ENCODE data around the gene SIX5. TPM values are rescaled to one million over a fixed set of nuclear protein-coding genes. Genes with fewer than 3 reads are reported as not detected.
"Not testable (repeated sequence)": the region's sequence is repeated elsewhere in the genome, so short reads cannot be mapped to it uniquely, and the experiment has no call there.

SIX5 gene
- polyA plus RNA-seq (2012; ENCODE audit: insufficient read depth, insufficient read length) = 3.6 TPM

DNA sequence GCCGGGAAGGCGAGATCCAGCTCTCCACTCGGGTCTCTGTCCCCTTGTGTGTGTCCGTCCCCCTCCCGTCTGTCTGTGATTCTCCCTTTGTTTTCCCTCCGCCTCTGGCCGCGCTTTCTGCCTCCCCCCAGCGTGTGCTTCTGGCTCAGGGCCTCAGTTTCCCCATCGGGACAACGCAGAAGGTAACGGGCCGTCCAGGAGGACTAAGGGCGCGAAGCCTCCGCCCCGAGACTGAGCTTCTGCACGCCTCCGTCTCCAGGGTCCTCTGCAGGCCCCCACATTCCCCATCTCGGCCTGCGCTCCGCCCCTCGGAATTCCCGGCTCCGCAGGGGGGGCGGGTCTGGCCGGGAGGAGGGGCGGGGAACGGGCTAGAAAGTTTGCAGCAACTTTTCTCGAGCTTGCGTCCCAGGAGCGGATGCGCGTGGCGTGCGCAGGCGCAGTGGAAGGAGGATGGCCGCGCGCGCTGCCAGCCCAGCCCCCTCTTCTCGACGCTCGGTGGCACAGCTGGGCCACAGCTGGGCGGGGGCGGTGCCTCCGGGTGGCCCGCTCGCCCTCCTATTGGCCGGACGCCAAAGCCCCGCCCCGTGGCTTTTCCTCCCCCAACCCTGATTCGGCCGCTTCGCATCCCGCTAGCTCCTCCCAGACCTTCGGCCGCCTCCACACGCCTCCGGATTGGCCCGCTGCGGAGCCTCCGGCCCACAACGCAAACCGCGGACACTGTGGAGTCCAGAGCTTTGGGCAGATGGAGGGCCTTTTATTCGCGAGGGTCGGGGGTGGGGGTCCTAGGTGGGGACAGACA is at the start of gene SIX5:
Gene SIX5 (minus strand): TSS at position 269 of the 799 bp plus-strand sequence. CDS start 408 bp downstream, outside the sequence.
- peak; percentile 93 for DNase-seq (ENCODE audit: low read depth, low spot score)
- peak within 1 kb of the TSS; percentile 86 for H3K4me3 ChIP-seq (ENCODE audit: low read length)

DNA sequence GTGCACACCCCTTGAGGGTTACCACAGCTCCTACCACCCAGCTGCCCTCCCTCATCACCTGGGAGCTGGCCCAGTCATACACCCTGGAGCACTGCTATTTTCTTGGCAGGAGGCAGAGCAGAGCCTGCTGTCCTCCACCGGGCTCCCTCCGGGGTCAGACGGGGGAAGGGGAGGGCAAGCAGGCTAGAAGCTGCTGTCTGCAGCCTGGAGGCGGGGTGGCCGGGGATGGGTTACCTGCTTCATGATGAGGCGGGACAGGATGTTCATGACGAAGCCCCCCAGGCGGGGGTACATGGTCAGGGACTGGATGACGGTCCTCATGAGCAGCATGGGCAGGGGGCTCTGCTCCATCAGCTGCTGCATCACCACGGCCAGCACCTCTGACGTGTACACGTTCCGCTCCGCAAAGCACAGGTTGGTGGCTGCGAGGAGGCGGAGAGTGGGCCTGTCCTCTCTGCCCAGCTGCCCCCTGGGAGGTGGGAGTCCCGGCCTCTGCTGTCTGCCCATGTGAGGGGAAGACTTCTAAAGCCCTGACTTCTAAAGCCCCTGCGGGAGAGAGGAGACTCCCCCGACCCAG is 48.8 kb upstream of the SIX5 start:
- no peak for DNase-seq (ENCODE audit: low read depth, low spot score)
- no peak overlapping the region for H3K4me3 ChIP-seq (ENCODE audit: low read length)

DNA sequence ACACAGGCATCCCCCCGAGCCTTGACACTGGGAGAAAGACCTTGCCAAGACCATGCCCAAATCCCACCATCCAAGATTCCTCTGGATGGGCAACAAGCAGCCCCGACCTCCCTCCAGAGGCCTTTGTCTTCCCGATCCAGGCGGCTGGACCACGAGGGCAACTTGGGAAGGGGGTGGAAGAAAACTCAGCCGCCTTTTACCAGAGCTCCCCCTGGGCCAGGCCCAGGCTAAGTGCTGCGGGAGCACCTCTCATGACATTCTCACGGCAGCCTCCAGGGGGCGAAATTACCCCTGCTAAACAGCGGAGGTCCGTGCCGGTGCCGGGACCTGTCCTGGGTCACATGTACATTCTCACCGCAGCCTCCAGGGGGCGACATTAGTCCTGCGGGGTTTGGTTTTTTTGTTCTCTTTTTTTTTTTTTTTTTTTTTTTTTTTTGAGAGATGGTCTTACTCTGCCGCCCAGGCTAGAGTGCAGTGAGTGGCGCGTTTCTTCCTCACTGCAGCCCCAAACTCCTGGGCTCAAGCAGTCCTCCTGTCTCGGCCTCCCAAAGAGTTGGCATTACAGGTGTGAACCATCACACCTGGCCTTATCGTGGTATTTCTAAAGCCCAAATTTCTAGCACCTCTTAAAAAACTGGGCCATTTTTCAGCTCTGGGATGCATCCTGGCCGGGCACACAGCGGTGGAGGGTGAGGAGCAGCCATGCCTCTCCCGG is 48.1 kb upstream of the SIX5 start:
- no peak overlapping the region for H3K4me3 ChIP-seq (ENCODE audit: low read length)
- peak; percentile 93 for DNase-seq (ENCODE audit: low read depth, low spot score)

DNA sequence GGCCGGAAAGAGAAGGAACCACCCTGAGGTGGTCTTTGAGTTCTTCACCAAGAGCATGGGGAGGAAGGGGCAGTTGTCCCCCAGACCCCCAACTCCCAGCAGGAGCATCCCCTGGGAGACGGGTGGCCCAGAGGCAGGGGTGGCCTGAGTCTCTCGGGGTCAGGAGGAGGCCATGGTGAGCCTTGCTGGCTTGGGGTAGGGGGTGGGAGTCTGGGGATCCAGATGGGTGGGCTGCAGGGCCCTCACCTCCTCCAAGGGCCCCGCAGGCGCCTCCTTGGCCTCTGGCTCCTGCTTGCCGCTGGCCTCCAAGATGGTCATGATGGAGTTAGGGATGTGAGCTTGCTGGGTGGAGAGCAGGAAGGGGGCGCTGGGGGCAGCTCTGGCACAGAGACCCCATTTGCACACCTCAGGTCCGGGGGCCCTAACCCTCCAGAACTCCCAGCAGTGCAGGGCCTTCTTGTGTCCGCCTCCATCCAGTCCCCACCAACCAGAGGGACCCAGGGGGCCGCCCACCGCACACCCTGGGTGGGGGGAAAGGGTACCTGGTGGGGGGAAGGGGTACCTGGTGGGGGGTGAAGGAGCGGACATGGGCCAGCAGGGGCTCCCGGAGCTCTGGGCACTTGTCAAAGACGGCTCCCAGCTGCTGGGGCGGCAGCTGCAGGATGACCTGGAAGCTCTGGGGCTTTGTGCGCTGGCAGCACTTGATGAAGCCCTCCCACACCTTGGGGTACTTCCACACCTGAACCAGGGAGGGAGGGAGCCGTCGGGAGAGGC is 47.4 kb upstream of the SIX5 start:
- no peak overlapping the region for H3K4me3 ChIP-seq (ENCODE audit: low read length)
- DNase-seq (ENCODE audit: low read depth, low spot score) = no peak

DNA sequence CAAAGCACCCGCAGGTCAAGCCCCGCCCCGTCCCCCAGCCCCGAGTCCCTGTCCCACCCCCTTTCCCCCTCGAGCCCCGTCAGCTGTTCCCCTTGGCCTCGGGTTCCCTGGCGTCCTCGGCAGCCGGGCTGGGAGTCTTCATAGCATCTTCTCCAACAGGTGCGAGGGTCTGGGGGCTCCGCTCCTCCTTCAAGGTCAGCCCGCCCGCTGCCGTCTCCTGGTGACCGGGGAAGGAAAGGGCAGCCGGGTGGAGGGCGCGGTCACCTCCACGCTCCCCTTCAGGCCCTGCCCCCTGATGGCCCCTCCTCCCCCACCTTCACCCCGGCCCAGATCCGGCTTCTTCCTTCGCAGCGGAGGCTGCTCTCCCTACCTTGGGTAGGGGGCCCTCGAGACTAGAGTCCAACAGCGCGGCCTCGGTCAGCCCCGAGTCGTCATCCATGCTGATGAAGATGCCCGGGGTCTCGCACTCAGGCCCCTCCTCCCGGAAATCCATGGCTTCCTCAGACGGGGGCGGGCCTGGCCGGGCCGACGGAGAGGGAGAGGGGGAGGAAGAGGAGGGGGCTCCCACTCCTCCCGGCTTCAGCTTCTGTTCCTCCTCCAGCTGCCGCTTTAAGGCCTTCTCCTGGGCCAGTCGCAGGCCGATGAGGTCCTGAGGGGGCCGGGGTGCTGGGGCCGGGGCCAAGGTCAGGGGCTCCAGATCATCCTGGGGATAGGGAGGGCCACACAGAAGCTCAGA is 46.6 kb upstream of the SIX5 start:
- no peak for DNase-seq (ENCODE audit: low read depth, low spot score)
- H3K4me3 ChIP-seq (ENCODE audit: low read length) = no peak overlapping the region

DNA sequence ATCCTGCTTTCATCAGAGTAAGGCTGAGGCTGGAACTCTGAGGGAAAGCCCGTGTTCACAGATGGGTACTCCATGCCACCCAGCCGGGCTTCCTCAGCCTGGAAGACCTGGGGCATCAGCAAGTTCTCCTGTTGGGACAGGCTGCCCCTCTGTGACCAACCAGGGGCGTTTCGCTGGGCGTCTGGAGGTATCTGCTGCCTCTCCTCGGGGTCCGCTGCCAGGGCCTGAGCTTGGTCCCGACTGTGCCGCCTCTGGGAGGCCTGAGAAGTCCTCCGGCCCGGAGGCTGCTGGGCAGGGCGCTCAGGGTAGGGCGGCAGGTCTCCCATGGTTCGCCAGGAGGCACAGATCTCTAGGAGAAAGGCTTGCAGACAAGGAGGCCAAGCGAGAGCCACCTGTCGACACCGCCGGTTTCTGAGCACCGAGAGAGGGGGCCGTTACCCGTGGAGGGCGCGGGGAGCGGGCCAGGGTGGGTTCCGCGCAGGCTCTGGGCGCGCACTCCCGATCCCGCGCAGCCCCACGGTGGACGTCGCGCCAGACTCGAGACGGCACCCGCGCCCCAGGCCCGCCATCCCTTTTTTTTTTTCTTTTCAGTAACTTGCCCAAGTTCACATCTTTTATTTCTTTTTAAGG is 45.9 kb upstream of the SIX5 start, which contains the start of gene RSPH6A:
Gene RSPH6A (minus strand): TSS at position 458 of the 630 bp plus-strand sequence. CDS start 132 bp downstream, at position 326.
- H3K4me3 ChIP-seq (ENCODE audit: low read length) = no peak within 1 kb of the TSS
- no peak for DNase-seq (ENCODE audit: low read depth, low spot score)

DNA sequence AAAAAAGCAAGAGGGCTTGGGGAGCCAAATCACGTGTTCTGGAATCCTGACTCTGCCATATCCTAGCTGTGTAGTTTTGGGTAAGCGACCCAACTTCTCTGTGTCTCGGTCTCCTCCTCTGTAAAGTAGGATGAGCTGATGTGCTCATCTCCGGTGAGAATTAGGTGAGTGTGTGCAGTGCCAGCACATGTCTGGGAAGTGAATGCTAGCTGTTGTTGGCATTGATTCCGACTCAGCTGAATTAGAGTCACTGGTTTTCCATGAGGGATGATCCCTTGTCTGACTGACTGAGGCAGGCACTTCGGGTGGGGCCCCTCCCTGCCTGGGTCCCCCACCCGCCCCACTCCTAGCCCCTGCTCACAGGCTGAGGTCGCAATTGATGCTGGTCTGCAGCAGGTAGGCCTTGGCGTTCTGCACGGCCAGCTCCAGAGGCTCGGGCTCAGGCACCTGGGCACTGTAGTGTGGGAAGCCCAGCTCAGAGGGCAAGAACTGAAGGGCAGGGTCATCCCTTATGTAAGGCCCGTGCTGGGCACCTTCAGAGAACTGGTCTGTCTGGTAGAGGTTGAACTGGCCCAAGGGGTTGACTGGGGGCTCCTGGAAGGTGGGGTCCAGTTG is 45.2 kb upstream of the SIX5 start:
- DNase-seq (ENCODE audit: low read depth, low spot score) = no peak
- no peak overlapping the region for H3K4me3 ChIP-seq (ENCODE audit: low read length)

DNA sequence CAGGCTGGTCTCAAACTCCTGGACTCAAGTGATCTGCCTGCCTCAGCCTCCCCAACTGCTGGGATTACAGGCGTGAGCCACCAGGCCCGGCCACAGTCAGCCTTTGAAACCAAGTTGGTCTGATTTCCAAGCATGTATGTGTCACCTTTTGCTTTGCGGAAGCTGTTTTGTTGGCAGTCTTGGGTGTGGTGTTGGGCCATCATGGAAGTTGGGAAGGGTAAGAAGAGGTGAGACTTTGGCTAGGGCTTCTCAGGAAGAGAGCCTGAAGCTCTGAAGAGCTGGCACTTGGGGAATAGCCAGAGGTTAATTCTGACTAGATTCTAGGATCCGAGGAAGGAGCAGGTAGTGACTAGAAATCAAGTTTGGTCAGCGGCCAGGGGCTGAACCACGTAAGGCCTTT is 43.2 kb upstream of the SIX5 start:
- no peak for DNase-seq (ENCODE audit: low read depth, low spot score)
- no peak overlapping the region for H3K4me3 ChIP-seq (ENCODE audit: low read length)

DNA sequence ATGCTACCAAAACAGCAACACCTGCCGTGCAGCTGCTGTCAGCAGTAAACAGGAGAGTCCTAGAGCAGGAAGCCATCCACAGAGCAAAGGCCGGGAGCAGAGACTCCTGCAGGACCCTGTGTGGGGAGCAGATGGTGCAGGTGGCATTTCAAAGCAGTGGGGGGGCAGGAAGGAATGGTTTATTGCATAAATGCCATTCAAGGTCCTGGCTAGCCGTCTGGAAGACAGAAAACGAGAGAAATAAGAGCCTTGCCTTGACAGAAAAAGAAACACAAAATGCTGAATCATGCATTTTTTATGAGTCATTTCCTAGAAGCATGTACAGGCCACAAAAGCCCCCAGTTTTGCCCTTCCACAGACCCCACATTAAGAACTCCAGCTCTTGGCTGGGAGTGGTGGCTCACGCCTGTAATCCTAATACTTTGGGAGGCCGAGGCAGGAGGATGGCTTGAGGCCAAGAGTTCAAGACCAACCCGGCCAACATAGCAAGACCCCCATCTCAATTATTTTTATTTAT is 40.6 kb upstream of the SIX5 start:
- DNase-seq (ENCODE audit: low read depth, low spot score) = no peak
- H3K4me3 ChIP-seq (ENCODE audit: low read length) = no peak overlapping the region

DNA sequence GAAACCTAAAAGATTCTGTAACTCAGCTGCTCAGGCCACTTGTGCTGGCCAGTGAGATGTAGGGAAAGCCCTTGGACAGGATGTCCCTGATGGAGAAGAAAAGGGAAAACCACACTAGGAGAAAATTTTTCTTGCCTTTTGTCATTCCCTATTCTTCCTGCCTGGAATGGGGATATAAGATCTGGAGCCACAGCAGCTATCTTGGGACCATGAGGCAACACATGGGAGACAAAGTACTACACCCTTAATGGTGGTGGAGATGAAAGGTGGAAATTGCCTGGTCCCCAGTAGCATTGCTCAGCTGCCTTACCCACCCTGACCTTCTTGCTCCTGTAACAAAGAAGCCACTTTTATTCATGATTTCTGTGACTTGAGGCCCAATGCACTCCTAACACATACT is 36.7 kb upstream of the SIX5 start:
- no peak overlapping the region for H3K4me3 ChIP-seq (ENCODE audit: low read length)

DNA sequence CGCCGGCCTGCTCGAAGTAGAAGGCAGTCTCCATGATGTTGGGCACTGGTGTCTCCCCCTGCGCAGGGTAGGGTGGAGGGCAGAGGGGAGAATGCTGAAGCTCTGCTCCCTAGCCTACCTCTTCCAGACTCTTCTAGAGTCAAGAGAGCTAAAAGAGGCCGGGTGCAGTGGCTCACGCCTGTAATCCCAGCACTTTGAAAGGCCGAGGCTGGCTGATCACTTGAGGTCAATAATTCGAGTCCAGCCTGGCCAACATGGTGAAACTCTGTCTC is 35.8 kb upstream of the SIX5 start:
- H3K4me3 ChIP-seq (ENCODE audit: low read length) = no peak overlapping the region
- DNase-seq (ENCODE audit: low read depth, low spot score) = no peak

More for the DNA sequence above, 36.7 kb upstream of the SIX5 start:
- DNase-seq (ENCODE audit: low read depth, low spot score) = no peak

DNA sequence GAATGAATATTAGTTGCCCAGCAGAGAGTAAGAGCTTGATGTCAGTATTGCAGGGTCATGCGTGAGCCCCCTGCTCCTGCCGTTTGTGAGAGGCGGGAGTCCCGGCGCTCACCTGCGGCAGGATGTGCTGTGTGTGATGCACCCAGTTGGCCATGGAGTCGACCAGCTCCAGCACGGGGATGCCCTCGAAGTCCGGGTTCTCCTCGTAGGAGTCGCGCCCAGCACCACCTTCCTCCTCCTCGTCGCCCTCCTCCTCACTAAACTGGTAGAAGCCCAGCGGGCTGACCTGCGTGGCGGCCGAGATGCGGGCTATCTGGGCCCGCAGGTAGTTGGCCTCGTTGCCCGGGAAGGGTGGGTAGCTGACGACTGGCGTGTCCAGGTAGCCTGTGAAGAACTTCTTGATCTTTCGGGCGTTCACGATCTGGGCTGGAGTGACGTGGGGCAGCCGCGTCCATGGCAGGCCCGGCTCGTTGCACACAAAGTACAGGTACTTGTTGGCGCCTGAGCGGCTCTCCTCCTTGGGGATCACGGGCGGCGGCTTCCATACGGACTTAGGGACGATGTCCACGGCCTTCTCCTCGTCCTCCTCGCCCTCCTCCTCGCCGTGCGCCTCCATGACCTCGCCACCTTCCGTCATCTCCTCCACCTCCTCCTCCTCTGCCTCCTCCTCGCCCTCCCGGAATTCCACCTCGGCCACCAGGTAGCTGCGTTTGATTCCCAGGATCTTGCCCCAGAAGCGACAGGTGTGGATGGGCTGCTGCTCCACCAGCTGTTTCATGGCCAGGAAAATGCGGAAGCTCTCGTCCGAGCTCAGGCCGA is 35.3 kb upstream of the SIX5 start:
- no peak for DNase-seq (ENCODE audit: low read depth, low spot score)
- no peak overlapping the region for H3K4me3 ChIP-seq (ENCODE audit: low read length)

DNA sequence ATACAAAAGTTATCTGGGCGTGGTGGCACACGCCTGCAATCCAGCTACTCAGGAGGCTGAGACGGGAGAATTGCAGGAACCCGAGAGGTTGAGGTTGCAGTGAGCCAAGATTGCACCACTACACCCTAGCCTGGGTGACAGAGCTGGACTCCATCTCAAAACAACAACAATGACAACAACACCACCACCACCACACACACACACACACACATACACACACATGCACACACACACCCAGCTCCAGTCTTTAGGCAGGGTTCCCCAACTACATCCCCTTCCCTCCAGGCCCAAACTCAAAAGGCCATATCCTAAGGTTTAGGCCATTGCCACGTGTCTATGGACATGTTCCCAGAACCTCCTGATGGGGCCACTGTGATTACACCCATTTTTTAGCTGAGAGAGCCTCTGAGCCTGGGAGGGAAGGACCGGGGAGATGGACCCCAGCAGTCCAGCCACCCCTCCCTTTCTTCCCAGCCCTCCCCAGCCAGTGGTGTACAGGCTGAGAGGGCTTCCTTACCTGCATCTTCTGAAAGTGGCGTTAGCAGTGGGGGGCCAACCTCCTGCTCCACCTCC is 32.6 kb upstream of the SIX5 start:
- no peak for DNase-seq (ENCODE audit: low read depth, low spot score)
- H3K4me3 ChIP-seq (ENCODE audit: low read length) = no peak overlapping the region

DNA sequence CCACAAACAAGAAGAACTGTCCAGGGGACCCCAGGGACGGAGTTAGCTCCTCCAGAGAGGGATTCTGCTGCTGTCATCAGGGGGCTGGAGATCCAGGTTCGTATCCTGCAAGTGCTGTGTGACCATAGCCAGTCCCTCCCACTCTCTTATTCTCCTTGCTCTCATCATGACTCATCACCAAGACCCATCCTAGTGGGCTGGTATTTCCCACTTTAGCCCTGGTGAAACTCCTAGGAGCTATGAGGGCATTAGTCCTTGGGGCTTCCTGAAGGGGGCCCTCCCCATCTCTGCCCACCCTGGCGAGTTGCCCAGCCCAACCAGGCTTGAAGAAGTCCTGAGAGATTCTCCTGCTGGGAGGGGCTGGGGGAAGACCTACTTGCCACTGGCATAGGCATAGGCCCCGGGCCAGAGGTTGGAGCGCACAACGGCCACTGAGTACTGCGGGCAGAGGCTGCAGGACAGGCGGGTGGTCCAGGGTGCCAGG is 31.1 kb upstream of the SIX5 start:
- H3K4me3 ChIP-seq (ENCODE audit: low read length) = no peak overlapping the region
- no peak for DNase-seq (ENCODE audit: low read depth, low spot score)

DNA sequence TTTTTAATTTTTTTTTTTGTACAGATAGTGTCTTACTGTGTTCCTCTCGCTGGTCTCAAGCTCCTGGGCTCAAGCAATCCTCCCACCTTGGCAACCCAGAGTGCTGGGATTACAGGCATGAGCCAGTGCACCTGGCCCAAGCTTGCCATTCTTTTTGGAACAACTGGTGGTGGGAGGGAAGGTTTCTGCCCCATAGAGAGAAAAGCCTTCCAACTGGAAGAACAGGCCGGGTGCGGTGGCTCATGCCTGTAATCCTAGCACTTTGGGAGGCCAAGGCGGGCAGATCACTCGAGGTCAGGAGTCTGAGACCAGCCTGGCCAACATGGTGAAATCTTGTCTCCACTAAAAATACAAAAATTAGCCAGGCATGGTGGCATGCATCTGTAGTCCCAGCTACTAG is 30.5 kb upstream of the SIX5 start:
- not testable (repeated sequence) for DNase-seq (ENCODE audit: low read depth, low spot score); H3K4me3 ChIP-seq (ENCODE audit: low read length)

DNA sequence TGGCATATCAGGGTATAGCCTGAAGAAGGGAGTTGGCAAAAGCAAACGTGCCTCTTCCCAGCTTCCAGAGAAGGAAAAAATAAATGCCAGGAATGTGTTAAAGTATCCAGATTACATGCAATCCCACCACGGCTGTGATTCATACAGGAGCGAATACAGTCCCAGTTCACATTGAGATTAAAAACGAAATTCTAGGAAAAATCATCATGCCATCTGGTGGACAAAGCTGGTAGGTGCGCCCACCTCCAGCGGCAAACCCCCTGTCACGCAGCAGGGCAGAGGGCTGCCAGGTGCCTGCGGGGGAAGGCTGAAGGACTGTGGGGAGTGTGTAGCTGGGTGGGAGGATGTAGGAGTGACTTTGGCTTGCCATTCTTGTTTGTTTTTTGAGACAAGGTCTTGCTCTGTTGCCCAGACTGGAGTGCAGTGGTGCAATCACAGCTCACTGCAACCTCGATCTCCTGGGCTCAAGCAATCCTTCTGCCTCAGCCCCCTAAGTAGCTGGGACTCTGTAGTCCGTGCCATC is 30.0 kb upstream of the SIX5 start:
- no peak overlapping the region for H3K4me3 ChIP-seq (ENCODE audit: low read length)
- DNase-seq (ENCODE audit: low read depth, low spot score) = peak; percentile 50

Data from Jurkat, Clone E6-1 (cell line).